GM12864 (cell line): ENCODE measurements around the gene SLC17A2.

Source experiments
- DNase-seq: peaks from one replicate; pipeline ENCODE4 v3.0.0-alpha.2; 2011; ENCODE audit warnings: low read depth
- H3K4me3 ChIP-seq: 2 replicates; pipeline ENCODE4 v1.5.1; 2011; ENCODE audit warnings: mild to moderate bottlenecking, low read depth, low read length, control low read depth
- TF ChIP-seq, protein P1 (sequence below): IDR thresholded peaks from 2 replicates; pipeline ENCODE4 v1.5.1; 2011; ENCODE audit warnings: low read depth, mild to moderate bottlenecking, moderate library complexity, low read length, control low read depth, inconsistent platforms; ENCODE audit errors: missing control alignments

The SLC17A2 gene

DNA sequence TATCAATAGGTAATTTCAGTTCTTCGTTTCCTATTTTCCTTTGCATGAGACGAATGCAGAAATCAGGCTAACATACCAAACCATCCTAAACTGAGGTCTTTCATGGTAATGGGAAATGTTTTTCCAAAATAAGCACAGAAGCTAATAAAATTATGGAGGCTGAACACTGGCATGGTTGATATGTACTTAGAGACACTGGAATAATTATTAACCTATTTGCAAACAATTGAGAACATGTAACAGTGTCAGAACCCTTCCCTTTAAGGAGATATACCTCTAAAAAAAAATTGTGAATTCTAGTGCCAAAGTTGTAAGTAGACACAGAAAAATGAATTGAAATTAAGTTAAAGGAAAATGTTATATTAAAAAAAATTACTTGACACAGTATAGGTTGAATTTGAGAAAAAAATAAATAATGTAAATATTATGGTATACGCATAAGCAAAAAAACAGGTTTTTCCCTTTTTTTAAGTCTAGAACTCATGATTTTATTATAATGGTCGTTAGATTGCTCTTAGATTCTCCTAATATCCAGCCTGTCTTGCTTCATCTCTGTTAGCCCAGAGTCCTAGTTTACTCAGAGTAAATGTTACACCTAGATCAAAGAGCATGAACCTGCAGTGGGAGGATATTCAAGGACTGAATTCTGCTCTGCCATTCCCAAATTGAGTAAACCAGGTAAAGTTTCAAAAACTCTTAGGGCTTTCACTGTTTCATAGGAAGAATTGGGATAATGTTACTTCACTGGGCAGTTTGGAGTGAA lies 1.7 kb downstream of the SLC17A2 start:
- TF ChIP-seq, protein P1, sequence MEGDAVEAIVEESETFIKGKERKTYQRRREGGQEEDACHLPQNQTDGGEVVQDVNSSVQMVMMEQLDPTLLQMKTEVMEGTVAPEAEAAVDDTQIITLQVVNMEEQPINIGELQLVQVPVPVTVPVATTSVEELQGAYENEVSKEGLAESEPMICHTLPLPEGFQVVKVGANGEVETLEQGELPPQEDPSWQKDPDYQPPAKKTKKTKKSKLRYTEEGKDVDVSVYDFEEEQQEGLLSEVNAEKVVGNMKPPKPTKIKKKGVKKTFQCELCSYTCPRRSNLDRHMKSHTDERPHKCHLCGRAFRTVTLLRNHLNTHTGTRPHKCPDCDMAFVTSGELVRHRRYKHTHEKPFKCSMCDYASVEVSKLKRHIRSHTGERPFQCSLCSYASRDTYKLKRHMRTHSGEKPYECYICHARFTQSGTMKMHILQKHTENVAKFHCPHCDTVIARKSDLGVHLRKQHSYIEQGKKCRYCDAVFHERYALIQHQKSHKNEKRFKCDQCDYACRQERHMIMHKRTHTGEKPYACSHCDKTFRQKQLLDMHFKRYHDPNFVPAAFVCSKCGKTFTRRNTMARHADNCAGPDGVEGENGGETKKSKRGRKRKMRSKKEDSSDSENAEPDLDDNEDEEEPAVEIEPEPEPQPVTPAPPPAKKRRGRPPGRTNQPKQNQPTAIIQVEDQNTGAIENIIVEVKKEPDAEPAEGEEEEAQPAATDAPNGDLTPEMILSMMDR: no peak
- no peak for DNase-seq
- H3K4me3 ChIP-seq: no peak overlapping the region

DNA sequence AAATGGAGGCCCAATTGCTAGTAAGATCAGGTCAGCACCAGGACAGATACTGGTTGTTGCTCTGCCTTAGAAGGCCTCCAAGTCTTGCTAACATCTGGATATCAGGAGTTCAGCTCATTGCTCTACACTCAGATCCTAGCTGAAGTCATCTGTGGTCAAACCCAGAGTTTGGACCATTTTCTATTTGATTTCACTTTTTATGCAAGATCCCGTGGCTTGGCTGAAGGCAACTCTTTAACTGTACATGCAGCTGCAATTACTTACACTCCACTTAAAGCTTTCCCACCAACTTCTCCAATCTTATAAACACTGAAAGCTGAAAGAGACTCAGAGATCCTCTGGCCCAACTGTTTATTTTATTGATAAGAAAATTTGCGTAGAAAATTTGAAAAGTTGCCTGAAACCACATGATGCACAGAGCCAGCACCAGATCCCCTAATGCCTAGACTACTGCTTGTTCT lies 2.7 kb downstream of the SLC17A2 start:
- no peak overlapping the region for H3K4me3 ChIP-seq
- no peak for DNase-seq
- TF ChIP-seq, protein P1: no peak

DNA sequence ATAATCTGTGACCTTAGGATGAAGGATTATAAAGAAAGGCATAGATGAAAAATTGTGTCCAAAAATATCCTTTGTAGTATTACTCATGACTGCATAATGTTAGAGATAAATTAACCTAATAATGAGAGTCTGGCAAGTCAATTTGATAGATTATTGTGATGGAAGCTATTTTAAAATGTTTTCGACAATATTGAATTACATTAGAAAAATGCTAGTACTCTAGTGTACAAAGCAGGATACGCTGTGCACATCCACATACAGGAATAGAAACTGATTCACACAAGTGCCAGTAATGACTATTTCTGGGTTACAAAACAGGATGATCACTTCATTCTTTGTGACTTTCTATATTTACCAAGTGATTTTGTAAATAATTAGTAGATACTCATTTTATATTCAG lies 3.3 kb downstream of the SLC17A2 start:
- no peak overlapping the region for H3K4me3 ChIP-seq
- no peak for DNase-seq
- TF ChIP-seq, protein P1: no peak

DNA sequence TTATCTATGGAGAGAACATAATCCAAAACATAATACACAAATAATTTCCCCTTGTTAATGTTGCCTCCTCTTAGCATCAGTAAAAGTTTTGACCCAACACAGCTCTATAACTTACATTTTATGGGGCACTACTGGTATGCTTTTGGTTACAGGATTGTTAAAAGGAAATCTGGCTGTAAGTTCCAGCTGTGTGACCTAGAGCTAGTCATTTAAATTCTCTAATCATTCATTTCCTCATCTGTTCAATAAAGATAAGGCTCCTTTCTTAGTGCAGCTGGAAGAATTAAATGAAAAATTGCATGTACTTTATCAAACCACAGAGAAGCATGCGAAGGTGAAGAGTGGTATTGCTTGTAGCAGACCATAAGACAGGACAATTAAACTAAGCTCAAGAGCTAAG lies 4.6 kb downstream of the SLC17A2 start:
- TF ChIP-seq, protein P1: no peak
- H3K4me3 ChIP-seq: no peak overlapping the region
- DNase-seq: no peak

DNA sequence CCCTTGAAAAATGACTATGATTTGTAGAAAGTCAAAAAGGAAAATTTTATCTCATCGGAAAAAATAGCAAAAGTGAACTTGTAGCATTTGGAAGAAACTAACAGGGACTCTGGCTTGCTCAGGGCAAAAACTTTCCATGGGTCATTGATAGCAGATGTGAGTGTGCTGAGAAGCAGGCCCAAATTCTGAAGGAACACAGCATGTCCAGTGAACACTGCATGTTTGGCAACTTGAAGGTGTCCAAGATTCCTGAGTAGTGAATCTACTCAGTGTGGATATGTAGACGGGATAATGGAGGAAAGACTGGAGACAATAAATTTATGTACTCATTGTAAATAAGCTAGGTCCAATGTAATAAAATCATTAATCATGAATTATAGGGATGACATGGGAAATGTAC lies 8.2 kb downstream of the SLC17A2 start:
- no peak overlapping the region for H3K4me3 ChIP-seq
- TF ChIP-seq, protein P1: no peak
- DNase-seq: no peak

DNA sequence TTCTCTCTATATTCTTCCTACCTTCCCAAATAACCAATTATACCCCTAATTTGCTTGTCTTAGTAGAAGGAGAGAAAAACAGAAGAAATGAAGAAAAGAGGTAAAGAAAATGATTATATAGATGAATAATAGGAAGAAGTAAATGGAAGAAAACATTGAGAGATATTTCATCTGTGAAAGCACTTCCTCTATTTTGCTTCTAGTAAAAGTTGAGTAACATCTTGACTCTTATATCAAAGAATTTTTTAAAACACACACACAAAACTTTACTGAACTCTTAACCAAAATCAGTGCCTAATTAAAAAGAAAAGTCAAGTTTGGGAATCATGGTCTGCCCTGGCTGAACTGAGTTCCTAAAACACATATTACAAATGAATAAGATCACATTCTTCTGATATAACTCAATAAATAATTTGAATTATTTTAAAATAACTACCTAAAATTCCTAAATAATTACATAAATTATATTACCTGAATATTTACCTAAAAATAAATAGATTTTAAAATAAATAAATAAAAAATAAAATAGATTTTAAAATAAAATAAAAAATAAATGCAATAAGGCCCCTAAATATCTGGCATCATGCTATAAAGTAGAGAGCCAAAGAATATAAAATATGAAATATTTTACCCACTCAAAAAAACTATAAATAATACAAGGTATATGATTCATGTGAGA lies 8.8 kb downstream of the SLC17A2 start:
- TF ChIP-seq, protein P1: no peak
- H3K4me3 ChIP-seq: no peak overlapping the region
- DNase-seq: no peak
